Stimulated activated CD4-positive, alpha-beta T cell treated with anti-CD3 and anti-CD28 coated beads, Interleukin-2, amount 100 ng/mL, for 24 hours (primary cell): Measurements from ENCODE around the gene UGT1A6.

Experiments
- DNase-seq, 2 donors: peaks; one replicate each; pipeline ENCODE4 v3.0.0-alpha.2; 2020

UGT1A6 gene

DNA sequence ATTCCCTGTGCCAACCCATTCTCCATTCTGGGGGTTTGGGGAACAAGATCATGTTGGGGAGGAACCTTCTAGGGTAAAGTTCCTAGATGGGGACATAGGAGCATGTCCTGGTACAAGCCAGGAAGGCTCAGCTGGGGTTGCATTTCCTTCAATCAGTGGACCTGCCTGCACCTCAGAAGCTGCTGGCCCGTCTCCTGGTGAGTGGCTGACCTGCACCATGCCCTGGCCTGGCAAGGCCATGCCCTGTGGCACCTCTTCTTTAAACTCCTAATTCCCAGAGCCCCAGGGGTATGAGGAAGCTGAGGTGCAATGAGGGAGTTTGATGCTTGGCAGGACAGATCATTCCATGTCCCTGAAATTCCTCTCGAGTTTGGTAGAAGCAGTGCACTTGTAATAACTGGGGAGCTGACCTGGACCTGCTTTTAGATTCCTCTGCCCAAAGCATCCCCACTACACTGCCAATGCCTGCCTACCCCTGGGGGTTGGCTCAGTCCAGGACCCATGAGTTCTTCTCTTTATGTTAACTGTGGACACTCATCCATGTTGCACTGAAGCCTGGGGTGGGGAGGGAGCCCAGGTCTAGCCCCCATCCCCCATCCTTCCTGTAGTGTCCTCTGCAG is 110.7 kb downstream of the UGT1A6 start:
- peak in 1 of 2 donors; percentile 7 for DNase-seq

DNA sequence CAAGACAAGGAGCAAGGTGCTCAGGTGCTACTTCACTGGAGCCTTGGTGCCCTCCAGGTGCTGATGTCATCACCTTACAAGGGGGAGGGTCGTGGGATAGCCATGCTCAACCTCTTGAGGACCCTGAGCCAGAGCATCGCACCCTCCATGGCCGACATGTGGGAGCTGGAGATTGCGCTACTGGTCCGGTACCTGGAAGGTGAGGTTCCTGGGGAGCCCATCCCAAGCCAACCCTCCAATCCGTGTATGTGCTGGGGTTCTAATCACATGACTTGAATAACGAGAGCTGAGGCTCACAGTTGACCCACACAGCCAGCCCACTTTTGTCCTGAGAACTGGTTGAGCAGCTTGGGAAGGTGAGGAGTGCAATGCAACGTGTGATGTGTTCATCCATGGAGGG is 111.3 kb downstream of the UGT1A6 start:
- DNase-seq = peak in 1 of 2 donors; percentile 6

DNA sequence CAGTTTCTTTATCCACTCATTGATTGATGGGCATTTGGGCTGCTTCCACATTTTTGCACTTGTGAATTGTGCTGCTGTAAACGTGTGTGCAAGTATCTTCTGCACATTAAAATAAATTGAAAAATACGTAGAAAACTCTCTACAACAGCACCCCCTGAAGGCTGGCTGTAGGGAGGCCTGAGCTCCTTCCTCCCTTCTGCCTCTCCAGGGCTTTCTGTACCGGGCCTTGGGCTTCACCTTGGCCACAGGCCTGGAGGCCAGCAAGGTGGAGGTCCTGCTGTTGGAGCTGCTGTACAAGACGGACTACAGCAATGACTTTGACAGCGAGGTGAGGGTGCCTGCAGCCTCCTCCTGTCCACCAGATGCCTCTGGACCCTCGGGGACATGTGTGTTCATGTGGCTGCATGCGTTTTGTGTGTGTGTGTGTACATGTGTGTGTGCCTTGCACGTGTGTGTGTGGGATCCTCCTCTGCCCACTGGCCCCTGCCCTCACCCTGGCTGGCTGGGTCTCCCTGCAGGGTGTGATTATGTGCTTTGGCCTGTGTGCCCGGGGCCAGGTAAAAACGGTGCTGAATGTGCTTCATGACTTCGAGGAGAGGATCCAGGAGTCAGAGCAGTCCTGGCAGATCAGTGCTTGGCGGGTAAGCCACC is 114.7 kb downstream of the UGT1A6 start:
- DNase-seq = peak in 1 of 2 donors; percentile 11

DNA sequence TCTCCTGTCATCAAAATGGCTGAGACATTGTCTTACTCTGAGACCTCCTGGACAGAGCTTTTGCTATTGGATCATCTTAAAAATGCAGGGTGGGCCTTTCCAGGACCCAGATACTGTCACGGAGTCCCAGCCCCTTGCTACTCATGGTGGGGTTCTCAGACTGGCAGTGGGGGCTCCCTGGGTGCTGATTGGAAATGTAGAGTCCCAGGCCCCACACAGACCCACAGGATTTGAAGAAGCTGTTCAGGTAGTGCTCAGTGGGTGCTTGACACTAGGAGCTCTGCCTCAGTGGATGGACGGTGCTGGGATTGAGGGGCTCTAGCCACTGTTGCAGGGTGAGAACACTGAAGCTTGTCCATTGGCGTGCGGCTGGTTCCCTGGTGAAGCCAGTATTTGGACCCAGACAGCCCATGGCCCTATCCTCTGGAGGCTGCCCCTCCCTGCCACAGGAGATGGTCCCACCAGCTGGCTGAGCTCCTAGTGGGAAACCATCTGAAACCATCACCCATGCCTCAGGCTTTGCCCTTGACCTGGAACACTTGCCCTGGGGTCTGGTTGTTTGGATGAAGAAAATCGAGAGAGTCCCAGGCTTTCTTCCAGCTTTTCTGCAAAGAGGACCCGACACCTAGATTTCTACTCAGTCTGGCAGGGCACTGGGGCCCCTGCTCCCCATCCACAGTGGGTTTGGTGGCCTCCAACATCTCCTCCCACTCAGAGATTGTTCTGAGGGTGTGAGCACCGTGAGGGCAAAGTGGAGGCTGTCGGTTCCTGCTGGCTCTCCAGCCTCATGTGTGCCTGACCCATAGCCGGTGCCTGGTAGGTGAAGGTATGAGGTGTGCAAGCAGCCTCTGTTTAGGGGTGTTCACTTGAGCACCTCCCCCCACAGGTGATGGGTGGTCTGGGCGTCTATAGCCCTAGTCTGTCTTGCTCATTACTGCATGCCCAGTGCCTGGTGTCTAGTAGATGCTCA is 115.6 kb downstream of the UGT1A6 start:
- DNase-seq = peak in 1 of 2 donors; percentile 7

DNA sequence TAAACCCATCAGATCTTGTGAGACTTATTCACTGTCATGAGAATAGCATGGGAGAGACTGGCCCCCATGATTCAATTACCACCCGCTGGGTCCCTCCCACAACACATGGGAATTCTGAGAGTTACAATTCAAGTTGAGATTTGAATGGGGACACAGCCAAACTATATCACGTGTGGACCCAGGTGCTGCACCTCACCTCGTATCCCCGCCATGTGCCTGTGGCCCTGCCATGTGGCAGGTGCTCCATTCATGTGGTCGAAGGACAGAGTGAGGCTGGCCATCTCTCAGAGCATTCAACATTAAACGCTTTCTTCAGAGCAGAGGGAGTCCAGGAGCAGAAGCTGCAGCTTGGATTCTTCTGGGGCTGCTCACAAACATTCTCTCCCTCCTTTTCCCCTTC is 117.7 kb downstream of the UGT1A6 start:
- DNase-seq = no peak

DNA sequence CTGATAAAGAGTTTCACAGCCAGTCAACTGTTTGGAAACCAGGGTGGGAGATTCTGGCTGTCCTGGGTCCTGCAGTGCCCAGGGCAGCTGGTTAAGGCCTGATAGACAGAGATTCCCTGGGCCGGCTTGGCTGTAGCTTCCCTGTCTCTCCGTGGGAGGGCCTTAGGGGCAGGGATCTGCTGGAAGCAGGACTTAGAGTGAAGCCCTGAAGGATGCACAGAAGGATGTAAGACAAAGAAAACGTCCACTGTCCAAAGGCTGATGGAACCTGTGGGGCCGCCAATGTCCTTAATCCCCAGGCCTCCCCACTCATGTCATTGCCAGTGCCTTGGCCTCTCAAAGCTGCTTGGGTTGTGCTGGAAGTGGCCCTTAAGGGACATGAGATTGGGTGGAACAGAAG is 118.4 kb downstream of the UGT1A6 start:
- DNase-seq = no peak

DNA sequence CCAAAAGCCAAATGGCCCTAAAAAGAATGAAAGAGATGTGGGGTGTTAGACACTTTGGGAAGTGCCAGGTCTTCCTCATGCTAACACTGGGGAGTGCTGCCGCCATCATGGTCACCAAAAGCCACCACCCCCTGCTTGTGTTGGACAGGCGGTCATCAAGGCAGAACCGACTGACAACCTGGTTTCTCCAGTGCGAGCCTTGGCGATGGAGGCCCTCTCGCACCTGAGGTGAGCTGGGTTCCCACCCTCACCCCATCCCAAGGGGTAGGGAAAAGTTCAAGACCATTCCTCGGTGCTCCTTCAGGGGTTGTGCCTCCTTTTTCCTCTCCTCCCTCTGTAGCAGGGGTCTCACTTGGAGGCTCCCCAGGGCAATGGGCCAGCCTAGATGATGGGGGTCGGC is 119.0 kb downstream of the UGT1A6 start:
- no peak for DNase-seq

DNA sequence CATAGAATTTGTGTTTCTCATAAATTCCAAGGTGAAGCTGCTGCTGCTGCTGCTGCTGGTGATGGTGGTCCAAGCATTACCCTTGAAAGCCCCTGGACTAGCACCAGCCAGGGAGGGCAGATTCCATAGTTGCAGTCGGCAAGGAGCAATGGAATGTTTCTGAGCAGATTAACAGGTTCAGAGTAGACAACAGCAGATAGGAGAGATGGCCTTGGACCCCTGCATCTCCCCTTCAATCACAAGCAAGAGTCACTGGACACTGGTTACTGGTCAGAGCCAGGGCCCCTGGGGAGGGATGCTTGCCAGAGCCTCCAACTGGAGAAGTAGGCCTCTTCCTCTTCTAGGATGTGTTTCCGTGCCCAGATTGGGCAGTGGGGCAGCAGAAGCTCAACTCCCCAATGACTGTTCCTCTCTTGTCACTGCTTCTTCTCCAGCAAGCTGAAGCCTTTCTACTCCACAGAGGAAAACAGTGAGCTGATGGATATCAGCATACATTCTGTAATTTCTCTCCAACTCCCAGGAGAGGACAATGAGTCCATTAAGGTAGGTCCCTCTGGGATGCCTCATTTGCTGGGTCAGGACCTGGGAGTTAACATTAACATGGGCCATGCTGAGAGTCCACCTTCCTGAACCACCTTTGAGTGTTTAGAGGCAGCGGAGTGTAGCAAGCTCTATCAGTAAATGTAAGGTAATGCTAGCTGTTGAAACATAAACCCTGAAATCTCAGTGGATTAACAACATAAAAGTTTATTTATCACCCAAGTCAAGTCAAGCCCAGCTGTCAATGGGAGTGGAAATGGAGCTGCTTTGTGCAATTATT is 120.8 kb downstream of the UGT1A6 start:
- no peak for DNase-seq

DNA sequence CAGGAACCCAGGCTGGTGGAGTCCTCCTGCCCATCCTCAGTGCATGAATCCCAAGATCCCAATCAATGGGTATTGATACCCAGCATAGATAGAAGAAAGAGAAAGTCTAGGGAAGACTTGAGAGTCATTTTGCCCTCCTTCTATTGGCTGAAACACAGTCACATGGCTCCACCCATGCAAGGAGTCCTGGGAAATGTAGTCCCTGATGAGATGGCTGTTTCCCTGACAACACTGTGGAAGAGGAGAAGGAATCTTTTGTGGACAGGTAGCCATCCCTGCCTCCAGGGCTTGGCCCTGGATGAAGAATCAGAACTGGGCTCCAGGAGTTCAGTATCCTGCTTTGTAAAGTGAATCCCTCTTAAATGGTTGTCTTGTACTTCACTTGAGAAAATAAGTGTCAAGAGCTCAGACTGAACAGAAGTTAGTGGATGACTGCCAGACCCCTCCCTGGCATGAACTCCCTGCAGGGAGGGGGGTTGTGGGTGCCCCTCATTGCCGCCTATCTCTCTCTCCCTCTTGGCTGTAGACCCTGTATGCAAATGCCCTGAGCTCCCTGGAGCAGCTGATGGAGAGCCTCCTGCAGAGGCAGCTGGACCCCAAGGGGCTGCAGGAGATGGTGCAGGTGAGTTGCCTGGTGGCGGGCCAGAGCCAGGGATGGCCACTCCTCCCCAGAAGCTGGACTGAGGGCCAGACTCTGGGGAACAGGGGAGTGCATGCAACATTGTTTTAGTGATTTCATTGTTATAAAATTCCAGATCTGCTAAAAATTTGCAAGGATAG is 121.6 kb downstream of the UGT1A6 start:
- DNase-seq = no peak

DNA sequence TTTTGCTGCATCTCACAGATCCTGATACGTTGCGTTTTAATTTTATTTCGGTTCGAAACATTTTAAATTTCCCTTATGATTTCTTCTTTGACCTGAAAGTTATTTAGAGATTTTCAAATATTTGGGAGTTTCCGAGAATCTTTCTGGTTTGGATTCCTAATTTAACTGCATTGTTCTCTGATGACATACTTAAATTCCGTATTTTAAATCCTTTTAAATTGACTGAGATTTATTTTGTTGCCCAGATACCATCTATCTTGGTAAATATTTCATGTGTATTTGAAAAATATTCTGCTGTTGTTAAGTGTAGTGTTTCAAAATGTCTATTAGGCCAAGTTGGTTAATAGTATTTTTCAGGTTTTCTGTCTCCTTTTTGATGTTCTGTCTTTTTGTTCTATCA is 123.2 kb downstream of the UGT1A6 start:
- no peak for DNase-seq

DNA sequence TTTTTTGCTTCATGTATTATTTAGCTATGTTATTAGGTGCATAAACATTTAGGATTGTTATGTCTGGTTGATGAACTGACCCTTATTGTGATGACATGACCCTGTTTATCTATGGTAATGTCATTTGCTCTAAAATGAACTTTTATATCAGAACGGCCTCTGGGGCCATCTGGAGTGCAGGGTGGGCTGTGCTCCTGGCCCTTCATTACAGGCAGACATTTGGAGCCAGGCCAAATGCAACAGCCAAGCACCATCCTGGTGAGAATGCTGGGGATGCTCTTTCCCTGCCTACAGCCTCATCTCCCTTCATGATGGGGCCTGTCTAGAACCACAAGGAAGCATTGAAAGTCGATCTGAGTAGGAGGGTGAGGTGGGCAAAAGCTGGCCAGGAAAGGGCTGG is 123.6 kb downstream of the UGT1A6 start:
- no peak for DNase-seq

DNA sequence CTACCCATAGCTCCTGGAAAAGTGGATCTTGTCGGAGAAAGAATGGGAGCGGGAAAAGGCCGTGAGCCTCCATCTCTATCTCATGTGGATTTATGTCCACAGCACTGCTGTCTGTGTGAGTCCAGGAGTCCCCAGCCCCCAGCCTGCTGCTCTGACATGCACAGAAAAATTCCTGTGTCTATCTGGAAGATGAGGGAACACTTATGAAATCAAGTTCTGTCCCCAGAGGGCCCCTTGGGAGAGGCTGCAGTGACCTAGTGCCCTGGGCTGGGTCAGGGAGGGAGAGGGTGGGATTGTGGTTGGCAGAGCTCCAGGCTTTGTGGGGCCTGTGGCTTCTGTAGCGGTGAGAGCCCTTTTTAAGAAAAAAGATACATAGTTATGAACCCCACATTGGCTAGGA is 124.1 kb downstream of the UGT1A6 start:
- DNase-seq = no peak

DNA sequence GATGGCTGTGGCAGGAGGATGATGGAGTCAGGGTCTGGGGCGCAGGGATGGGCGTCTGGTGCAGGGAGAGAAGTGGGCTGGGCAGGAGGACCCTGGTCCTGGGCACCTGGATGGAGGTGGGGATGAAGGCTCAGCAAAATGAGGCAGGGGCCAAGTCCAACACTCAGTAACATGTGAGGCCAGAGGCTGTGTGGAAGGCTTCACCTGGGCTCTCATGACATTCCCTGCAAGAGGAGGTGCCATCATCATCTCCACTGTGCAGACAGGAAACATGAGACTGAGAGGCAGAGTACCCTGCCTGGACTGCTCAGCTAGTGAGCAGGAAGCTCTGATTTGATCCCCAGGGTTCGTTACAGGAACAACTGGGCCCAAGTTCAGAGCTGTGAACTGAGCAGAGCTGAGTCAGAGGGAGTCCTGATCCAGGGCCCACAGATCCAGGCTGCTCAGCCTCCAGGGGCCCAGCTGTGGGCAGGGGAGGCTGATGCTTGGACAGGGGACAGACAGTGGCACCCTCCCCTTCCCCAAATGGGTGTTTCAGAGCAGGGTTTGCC is 124.7 kb downstream of the UGT1A6 start:
- no peak for DNase-seq

DNA sequence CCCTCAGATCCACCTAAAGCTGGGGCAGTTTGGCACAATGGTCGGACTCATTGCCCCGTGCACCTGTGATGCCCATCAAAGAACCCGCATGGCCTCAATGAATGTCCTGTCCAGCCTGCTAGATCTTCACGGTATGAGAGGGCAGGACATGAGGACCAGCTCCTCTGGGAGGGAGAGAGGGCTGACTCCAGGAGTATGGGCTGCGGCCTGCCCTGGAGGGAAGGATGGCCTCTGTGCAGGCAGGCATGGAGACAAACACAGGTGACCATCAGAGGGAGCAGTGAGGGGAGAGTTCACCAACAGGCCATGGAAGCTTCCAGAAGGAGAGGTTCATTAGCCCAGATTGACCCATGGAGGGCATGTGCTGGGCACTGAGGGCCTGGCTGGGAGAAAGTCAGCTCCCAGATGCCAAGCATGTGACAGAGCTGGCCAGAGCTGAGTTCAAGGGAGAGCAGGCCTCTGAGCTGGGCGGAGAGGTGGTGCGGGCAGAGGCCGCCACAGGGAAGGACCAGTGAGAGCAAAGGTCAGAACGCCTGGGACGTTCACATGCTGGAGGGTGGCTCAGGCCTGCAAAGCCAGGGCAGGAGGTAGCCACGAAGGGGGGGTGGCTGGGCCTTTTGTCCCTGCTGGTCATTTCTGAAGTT is 125.4 kb downstream of the UGT1A6 start:
- DNase-seq = no peak

DNA sequence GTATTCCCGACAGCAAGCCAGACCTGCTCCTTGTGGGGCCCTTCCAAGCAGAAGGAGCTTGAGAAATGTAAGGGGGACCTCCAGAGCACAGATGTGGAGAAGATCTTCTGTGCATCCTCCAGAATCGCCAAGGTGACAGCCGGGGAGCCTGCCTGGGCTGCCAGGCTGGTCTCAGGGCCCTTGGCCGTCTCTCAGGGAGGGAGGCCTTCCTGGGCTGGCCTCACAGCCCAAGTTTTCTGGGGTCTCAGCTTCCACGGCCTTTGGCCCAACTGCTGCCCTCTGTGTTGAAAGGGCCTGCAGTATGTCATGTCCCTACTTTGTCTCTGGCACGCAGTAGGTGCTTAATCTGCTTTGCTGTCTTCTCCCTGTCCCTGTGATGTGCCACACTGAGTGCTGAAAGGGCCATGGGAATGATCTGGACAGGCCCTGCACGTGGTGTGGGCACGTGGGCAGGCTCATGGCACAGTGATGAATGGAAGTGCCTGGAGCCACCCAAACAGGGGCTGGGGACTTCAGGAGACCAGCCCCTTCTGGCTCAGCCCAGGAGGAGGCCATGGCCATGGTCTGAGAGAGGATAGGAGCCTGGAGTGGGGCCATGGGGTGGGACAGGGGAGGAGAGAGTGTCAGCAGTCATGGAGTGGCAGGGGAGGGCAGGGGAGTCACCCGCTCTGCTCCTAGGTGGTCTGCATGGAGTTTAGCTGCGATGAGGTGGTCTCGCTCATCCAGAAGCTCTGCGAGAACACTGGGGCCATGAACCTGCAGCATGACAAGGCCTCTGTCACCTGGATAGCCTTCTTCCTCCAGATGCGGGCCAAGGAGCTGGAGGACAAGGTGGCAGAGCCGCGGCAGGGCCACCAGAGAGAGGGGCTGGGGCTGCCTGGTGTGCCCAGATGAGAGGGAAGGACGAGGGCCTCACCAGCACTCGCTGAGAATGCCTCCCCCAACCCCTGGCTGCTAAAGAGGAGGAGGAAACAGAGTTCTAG is 126.2 kb downstream of the UGT1A6 start:
- DNase-seq = no peak

DNA sequence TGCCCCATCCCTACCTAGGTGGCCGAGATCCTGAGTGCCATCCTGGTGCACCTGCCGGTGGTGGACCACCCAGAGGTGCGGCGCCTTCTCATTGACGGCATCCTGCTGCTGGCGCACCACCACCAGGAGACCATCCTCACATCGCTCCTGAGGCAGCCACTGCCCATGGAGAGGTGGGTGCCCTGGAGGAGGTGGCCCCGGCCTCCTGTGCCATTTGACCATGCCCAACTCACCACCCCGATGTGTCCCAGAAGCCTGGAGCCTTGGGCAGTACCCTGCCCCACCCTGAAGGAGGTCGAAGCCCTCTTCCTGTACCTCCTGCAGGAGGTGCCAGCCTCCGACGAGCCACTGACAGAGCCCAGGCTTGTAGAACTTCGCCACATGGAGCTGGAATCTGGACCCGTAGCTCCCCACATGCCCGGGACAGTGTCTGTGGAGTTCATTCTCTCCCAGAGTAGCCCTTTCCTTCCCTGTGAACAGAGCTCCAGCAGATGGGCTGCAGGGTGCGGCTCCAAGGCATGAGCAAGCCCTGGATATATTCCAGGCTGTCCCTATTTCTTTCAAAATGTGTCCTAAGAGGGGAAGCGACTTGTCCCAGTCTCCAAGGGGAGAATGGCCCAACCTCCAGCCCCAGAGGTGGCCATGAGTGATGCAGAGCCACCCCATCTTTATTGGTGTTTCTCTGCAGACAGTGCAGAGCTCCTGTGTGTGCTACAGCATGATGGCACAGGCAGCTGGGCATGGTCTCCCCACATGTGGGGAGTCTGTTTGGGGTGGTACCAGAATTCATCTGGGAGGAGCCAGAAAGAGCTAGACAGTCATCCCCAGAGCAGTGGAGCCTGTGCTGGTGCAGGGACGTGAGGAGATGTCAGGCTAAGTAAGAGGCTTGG is 127.4 kb downstream of the UGT1A6 start:
- no peak for DNase-seq

DNA sequence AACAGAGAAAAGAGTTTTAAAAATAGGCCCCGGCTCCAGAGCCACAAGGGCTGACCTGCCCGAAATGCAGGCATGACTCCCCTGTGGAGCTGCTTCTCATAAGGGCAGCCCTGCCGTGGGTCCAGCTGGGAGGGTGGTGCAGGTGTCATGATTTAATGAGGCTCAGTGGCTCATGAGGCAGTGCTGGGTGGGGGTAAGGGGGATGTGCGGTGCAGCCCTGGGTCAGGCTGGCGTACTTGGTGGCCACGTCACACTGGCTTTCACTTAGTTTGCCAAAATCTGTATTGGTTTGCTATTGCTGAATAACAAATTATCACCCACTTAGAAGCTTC is 128.1 kb downstream of the UGT1A6 start:
- no peak for DNase-seq

DNA sequence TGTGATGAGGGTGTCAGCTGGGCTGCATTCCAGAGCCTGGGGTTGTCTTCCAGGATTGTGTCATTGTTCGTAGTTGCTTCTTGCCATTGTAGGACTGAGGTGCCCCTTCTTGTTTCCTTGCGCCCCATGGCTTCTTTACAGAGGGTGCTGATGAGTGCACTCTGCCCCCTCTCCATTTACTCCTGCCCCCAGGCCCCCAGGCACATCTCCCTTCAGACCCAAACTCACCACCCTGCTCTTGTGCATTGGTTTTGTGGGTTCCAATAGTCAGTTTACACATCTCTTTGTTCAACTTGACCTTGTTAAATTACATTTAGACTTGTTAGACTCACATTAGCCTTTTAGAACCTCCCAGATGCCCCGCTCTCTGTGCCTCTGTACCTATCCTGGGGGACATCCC is 128.5 kb downstream of the UGT1A6 start:
- no peak for DNase-seq

DNA sequence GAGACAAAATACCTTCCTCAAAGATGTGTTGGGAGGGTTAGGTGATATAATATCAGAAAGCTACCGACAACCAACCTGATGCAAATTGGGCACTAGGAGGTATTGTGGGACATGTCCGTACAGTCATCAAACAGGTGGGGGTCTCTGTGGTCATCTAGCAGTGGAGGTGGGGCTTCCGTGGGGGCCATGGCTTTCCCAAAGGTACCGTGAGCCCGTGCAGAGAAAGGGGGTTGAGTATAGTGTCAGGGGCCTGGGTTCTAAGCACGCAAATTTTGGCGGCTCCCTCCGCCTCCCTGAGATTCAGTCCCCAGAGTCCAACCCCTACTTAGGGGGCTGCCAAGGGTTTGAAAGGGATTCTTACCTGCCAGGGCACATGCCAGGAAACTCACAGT is 129.0 kb downstream of the UGT1A6 start:
- no peak for DNase-seq
